Measurements from ENCODE around the gene TRAK2. TPM values are rescaled to one million over a fixed set of nuclear protein-coding genes. Genes with fewer than 3 reads are reported as not detected.

The TRAK2 gene
- total and polyA plus RNA-seq, 2 of the 13 experiments (the other 11 are each of a cell fraction or from before 2014, with no cell fraction given): 7.7 to 21.0 TPM

DNA sequence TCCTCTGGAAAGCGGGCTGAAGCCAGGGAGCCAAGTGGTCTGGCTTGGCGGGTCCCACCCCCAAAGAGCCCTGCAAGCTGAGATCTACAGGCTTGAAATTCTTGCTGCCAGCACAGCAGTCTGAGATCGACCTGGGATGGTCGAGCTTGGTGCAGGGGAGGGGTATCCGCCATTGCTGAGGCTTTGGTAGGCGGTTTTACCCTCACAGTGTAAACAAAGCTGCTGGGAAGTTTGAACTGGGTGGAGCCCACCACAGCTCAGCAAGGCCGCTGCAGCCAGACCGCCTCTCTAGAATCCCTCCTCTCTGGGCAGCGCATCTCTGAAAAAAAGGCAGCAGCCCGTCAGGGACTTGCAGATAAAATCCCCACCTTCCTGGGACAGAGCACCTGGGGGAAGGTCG, 81.5 kb downstream of the TRAK2 start:
- FAIRE-seq (no peak), DNase-seq (ENCODE audit: low spot score) (peak; percentile 42), ATAC-seq (peak; percentile 91)
- H3K4me1 ChIP-seq (ENCODE audit: insufficient read depth, low read length): peaks cover 11% of the 10 kb centered on the region
- H3K27me3 ChIP-seq (ENCODE audit: control insufficient read depth in 1 of 2, insufficient read depth in 2 of 2, low read length in 2 of 2): no peaks in the 10 kb centered on the region
- intact Hi-C loops (cut with micrococcal nuclease; ENCODE audit: unreplicated experiment) (no loop called here), in situ Hi-C loops (cut with HindIII; ENCODE audit: extremely low pct_ligation_motif_present, low pct_unique_long_range_greater_than_20kb) (no loop called here)
- no TSS peak for BruUV-seq (replicated peaks)
- POLR2A ChIA-PET: no interaction called here
- H4K20me1 ChIP-seq (ENCODE audit: insufficient read depth, low read length): no peaks in the 10 kb centered on the region
- H3K27ac ChIP-seq (ENCODE audit: extremely low read length, insufficient read depth, low read length): no peak overlapping the region
- H3K9ac ChIP-seq (ENCODE audit: insufficient read depth, low read depth, low read length): no peak overlapping the region
- no peak overlapping the region for H2AFZ ChIP-seq (ENCODE audit: low read length)
- no peaks in the 10 kb centered on the region for H3K36me3 ChIP-seq (replicated peaks in 1 of 2; ENCODE audit: control insufficient read depth in 1 of 2, insufficient read depth in 2 of 2, low read length in 2 of 2)
- H3K9me3 ChIP-seq (ENCODE audit: low read length): no peaks in the 10 kb centered on the region
- 62% methylated on average over 7 of the region's 11 CpGs for WGBS (ENCODE audit: low lambda C conversion rate)
- H3K4me2 ChIP-seq (ENCODE audit: low read depth, low read length): peak overlapping the region; percentile 45; the same call in 1 of the 2 replicates
- no peaks in the 10 kb centered on the region for H3K79me2 ChIP-seq (ENCODE audit: insufficient read depth, low read length)
- H3K4me3 ChIP-seq (replicated peaks in 1 of 3; ENCODE audit: insufficient read depth in 1 of 3, low read depth in 2 of 3, low read length in 3 of 3): no peak overlapping the region
- CTCF ChIA-PET (ENCODE audit: low intra/inter-chr PET ratio, low total read pairs): no interaction called here
- TF ChIP-seq ZMYM4 (CRISPR knock-in tag; IDR thresholded peaks at IDR 0.05) (peak; percentile 92), SNAPC2 (CRISPR knock-in tag; IDR thresholded peaks at IDR 0.05) (no peak), NFIC (IDR thresholded peaks at IDR 0.05; ENCODE audit: low read length) (no peak), NFE2L2 (IDR thresholded peaks at IDR 0.05; ENCODE audit: low read length) (no peak), FOXM1 (CRISPR knock-in tag; IDR thresholded peaks at IDR 0.05) (no peak), YY1 (IDR thresholded peaks at IDR 0.05; ENCODE audit: insufficient read depth, insufficient replicate concordance, low read depth, low read length) (peak; percentile 58), EED (CRISPR knock-in tag; IDR thresholded peaks at IDR 0.05) (peak; percentile 53; the same call in 1 of the 2 replicates), CCDC6 (CRISPR knock-in tag; IDR thresholded peaks at IDR 0.05) (peak; percentile 38; the same call in 1 of the 2 replicates), FOXA3 (CRISPR knock-in tag; IDR thresholded peaks at IDR 0.05) (peak; percentile 34), NR1H2 (CRISPR knock-in tag; IDR thresholded peaks at IDR 0.05; ENCODE audit: borderline replicate concordance, low read depth) (no peak), HHEX (CRISPR knock-in tag; IDR thresholded peaks at IDR 0.05) (no peak), ZNF225 (CRISPR knock-in tag; IDR thresholded peaks at IDR 0.05) (no peak)
- TF ChIP-seq, protein P1, sequence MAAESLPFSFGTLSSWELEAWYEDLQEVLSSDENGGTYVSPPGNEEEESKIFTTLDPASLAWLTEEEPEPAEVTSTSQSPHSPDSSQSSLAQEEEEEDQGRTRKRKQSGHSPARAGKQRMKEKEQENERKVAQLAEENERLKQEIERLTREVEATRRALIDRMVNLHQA (CRISPR knock-in tag; IDR thresholded peaks at IDR 0.05): no peak
- TF ChIP-seq, protein P2, sequence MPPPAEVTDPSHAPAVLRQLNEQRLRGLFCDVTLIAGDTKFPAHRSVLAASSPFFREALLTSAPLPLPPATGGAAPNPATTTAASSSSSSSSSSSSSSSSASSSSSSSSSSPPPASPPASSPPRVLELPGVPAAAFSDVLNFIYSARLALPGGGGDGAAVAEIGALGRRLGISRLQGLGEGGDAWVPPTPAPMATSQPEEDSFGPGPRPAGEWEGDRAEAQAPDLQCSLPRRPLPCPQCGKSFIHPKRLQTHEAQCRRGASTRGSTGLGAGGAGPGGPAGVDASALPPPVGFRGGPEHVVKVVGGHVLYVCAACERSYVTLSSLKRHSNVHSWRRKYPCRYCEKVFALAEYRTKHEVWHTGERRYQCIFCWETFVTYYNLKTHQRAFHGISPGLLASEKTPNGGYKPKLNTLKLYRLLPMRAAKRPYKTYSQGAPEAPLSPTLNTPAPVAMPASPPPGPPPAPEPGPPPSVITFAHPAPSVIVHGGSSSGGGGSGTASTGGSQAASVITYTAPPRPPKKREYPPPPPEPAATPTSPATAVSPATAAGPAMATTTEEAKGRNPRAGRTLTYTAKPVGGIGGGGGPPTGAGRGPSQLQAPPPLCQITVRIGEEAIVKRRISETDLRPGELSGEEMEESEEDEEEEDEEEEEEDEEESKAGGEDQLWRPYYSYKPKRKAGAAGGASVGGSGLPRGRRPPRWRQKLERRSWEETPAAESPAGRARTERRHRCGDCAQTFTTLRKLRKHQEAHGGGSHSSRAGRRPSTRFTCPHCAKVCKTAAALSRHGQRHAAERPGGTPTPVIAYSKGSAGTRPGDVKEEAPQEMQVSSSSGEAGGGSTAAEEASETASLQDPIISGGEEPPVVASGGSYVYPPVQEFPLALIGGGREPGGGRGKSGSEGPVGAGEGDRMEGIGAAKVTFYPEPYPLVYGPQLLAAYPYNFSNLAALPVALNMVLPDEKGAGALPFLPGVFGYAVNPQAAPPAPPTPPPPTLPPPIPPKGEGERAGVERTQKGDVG (CRISPR knock-in tag; IDR thresholded peaks at IDR 0.05; ENCODE audit: borderline replicate concordance): peak; percentile 61; the same call in 1 of the 2 replicates
- TF ChIP-seq, protein P3, sequence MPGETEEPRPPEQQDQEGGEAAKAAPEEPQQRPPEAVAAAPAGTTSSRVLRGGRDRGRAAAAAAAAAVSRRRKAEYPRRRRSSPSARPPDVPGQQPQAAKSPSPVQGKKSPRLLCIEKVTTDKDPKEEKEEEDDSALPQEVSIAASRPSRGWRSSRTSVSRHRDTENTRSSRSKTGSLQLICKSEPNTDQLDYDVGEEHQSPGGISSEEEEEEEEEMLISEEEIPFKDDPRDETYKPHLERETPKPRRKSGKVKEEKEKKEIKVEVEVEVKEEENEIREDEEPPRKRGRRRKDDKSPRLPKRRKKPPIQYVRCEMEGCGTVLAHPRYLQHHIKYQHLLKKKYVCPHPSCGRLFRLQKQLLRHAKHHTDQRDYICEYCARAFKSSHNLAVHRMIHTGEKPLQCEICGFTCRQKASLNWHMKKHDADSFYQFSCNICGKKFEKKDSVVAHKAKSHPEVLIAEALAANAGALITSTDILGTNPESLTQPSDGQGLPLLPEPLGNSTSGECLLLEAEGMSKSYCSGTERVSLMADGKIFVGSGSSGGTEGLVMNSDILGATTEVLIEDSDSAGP (CRISPR knock-in tag; IDR thresholded peaks at IDR 0.05; ENCODE audit: borderline replicate concordance): peak; percentile 17; the same call in 1 of the 2 replicates
- TF ChIP-seq, protein P4, sequence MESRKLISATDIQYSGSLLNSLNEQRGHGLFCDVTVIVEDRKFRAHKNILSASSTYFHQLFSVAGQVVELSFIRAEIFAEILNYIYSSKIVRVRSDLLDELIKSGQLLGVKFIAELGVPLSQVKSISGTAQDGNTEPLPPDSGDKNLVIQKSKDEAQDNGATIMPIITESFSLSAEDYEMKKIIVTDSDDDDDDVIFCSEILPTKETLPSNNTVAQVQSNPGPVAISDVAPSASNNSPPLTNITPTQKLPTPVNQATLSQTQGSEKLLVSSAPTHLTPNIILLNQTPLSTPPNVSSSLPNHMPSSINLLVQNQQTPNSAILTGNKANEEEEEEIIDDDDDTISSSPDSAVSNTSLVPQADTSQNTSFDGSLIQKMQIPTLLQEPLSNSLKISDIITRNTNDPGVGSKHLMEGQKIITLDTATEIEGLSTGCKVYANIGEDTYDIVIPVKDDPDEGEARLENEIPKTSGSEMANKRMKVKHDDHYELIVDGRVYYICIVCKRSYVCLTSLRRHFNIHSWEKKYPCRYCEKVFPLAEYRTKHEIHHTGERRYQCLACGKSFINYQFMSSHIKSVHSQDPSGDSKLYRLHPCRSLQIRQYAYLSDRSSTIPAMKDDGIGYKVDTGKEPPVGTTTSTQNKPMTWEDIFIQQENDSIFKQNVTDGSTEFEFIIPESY (CRISPR knock-in tag; IDR thresholded peaks at IDR 0.05): peak; percentile 94

Measured in HepG2 (cell line).